Endothelial cell of hepatic sinusoid (primary cell): ENCODE results near the gene CCDC120.

Experiments
- in situ Hi-C: cut with HindIII; loops from 2 replicates; pipeline ENCODE4 v1.10.0; 2017; ENCODE audit warnings: low sequenced_read_pairs

The CCDC120 gene

GRCh38 chrX:49100704-49101628 lies 42.2 kb downstream of the CCDC120 start:
- in situ Hi-C loops = no loop called here

GRCh38 chrX:49101629-49101984 lies 42.8 kb downstream of the CCDC120 start:
- in situ Hi-C loops = no loop called here

GRCh38 chrX:49102190-49102589 lies 43.4 kb downstream of the CCDC120 start:
- in situ Hi-C loops = no loop called here

GRCh38 chrX:49103637-49104036 lies 44.8 kb downstream of the CCDC120 start:
- in situ Hi-C loops = no loop called here

- in situ Hi-C loops = no loop called here
Measured at GRCh38 chrX:49106296-49106695, 47.5 kb downstream of the CCDC120 start.

GRCh38 chrX:49106930-49107329 lies 48.1 kb downstream of the CCDC120 start:
- in situ Hi-C loops = no loop called here

- in situ Hi-C loops = no loop called here
Measured at GRCh38 chrX:49108641-49109040, 49.8 kb downstream of the CCDC120 start.

- in situ Hi-C loops = no loop called here
Measured at GRCh38 chrX:49110417-49110816, 51.6 kb downstream of the CCDC120 start.

GRCh38 chrX:49111791-49112190 lies 53.0 kb downstream of the CCDC120 start:
- in situ Hi-C loops = no loop called here

- in situ Hi-C loops = no loop called here
Measured at GRCh38 chrX:49116076-49116475, 57.3 kb downstream of the CCDC120 start.

- in situ Hi-C loops = no loop called here
Measured at GRCh38 chrX:49116716-49117115, 57.9 kb downstream of the CCDC120 start.

- in situ Hi-C loops = no loop called here
Measured at GRCh38 chrX:49117581-49117980, 58.8 kb downstream of the CCDC120 start.
